Measurements from ENCODE around the gene UMODL1.

Gene UMODL1

DNA sequence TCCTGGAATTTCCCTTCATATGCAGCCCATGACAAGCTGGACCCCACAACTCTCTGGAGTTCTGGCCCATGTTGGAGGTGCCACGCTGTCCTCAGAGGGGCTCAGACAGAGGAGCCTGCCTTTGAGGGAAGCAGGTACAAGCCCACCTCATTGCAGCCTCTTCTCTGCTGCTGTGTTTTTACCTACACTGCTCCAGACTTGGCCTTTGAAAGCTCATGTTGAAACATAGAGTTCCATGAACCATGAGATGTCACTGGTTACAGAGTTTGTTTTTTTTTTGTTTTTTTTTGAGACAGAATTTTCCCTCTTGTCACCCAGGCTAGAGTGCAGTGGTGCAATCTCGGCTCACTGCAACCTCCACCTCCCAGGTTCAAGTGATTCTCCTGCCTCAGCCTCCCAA is 38.9 kb upstream of the UMODL1 start:
- in situ Hi-C loops (cut with MboI; ENCODE audit: low pct_unique_long_range_greater_than_20kb, low sequenced_read_pairs, unreplicated experiment): no loop called here
- DNase-seq (ENCODE audit: low spot score): no peak
- TF ChIP-seq, protein P1, sequence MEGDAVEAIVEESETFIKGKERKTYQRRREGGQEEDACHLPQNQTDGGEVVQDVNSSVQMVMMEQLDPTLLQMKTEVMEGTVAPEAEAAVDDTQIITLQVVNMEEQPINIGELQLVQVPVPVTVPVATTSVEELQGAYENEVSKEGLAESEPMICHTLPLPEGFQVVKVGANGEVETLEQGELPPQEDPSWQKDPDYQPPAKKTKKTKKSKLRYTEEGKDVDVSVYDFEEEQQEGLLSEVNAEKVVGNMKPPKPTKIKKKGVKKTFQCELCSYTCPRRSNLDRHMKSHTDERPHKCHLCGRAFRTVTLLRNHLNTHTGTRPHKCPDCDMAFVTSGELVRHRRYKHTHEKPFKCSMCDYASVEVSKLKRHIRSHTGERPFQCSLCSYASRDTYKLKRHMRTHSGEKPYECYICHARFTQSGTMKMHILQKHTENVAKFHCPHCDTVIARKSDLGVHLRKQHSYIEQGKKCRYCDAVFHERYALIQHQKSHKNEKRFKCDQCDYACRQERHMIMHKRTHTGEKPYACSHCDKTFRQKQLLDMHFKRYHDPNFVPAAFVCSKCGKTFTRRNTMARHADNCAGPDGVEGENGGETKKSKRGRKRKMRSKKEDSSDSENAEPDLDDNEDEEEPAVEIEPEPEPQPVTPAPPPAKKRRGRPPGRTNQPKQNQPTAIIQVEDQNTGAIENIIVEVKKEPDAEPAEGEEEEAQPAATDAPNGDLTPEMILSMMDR (IDR thresholded peaks at IDR 0.05; ENCODE audit: extremely low read depth, insufficient read depth, missing control alignments): no peak

DNA sequence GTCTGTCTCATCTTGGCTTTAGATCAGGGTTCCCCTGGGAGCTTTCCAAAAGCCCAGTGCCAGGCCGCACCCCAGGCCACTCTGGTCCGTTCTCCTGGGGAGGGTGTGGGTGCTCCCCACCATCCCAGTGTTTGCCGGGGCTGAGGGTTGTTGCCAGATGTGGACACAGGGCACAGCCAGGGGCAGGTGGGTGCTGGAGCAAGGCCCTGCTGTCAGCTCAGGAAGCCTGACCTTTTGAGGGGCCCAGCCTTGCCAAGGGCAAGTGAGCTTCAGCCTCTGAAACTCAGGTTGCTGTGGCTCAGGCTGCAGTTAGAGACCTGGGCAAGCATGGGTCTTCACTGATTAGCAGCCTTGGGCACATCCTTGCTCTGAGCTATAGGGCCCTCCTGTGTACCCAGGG is 38.1 kb upstream of the UMODL1 start:
- in situ Hi-C loops (cut with MboI; ENCODE audit: low pct_unique_long_range_greater_than_20kb, low sequenced_read_pairs, unreplicated experiment): no loop called here
- TF ChIP-seq, protein P1 (IDR thresholded peaks at IDR 0.05; ENCODE audit: extremely low read depth, insufficient read depth, missing control alignments): no peak
- DNase-seq (ENCODE audit: low spot score): no peak

DNA sequence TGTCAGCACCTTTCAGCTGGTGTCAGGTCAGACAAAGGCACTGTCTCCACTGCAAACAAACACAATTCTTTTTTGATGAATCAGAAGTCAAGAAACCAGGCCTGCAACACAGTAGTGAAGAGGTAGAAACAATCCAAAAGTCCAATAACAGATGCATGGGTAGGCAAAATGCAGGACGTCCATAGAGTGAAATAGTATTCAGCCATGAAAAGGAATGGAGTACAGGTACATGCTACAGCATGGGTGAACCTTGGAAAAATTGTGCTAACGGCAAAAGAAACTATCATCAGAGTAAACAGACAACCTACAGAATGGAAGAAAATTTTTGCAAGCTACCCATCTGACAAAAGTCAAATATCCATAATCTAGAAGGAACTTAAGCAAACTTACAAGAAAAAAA is 34.8 kb upstream of the UMODL1 start:
- TF ChIP-seq, protein P1 (IDR thresholded peaks at IDR 0.05; ENCODE audit: extremely low read depth, insufficient read depth, missing control alignments): no peak
- in situ Hi-C loops (cut with MboI; ENCODE audit: low pct_unique_long_range_greater_than_20kb, low sequenced_read_pairs, unreplicated experiment): no loop called here
- DNase-seq (ENCODE audit: low spot score): no peak

DNA sequence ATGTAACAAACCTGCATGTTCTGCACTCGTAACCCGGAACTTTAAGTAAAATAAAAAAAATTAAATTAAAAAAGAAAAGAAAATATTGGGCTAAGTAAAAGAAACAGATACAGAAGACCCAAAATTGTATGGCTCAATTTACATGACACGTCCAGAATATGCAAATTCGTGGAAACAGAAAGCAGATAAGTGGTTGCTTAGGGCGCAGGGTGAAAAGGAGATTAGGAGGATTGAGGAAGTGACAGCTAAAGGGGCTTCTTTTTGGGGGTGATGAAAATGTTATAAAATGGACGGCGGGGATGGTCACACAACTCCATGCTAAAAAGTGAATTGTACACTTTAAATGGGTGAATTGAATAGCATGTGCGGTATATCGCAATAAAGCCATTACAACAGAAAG is 33.6 kb upstream of the UMODL1 start:
- in situ Hi-C loops (cut with MboI; ENCODE audit: low pct_unique_long_range_greater_than_20kb, low sequenced_read_pairs, unreplicated experiment): no loop called here
- TF ChIP-seq, protein P1 (IDR thresholded peaks at IDR 0.05; ENCODE audit: extremely low read depth, insufficient read depth, missing control alignments): no peak
- no peak for DNase-seq (ENCODE audit: low spot score)

DNA sequence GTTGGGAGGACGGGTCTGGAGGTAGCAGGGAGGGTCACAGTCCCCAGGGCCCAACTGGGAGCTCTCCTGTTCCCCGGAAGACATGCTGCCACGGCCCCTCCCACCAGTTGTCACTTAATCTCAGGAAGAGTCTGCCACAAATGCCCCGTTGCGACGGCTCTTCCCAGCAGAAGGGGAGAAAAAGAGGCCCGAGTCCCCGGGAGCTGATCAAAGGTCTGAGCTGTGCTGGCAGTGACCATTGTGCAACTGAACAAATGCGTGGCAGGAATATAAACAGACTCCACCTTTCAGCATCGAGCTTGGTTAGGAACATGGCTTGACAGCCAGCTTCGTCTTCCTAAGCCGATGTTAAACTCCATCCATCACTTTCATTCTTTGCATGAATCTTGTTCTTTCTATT is 33.2 kb upstream of the UMODL1 start:
- TF ChIP-seq, protein P1 (IDR thresholded peaks at IDR 0.05; ENCODE audit: extremely low read depth, insufficient read depth, missing control alignments): no peak
- no peak for DNase-seq (ENCODE audit: low spot score)
- in situ Hi-C loops (cut with MboI; ENCODE audit: low pct_unique_long_range_greater_than_20kb, low sequenced_read_pairs, unreplicated experiment): no loop called here

DNA sequence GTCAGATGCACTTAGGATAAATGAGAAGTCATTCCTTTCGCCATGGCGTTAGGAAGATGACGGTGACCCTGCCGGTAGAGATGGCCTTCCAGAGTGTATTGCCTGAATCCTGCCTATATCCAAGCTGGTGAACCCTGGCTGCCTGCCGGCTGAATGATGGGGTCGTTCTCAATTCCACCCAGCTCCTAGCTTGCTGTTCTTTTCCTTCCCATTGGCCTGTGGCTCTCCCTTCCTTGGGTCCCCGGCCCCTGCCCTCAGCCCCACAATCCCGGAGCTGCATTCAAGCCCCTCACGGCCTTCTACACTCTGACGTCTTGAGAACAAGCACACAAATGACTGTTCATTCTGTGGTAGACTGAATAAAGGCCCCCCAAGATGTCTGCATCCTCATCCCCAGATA is 32.7 kb upstream of the UMODL1 start:
- TF ChIP-seq, protein P1 (IDR thresholded peaks at IDR 0.05; ENCODE audit: extremely low read depth, insufficient read depth, missing control alignments): no peak
- no peak for DNase-seq (ENCODE audit: low spot score)
- in situ Hi-C loops (cut with MboI; ENCODE audit: low pct_unique_long_range_greater_than_20kb, low sequenced_read_pairs, unreplicated experiment): no loop called here

DNA sequence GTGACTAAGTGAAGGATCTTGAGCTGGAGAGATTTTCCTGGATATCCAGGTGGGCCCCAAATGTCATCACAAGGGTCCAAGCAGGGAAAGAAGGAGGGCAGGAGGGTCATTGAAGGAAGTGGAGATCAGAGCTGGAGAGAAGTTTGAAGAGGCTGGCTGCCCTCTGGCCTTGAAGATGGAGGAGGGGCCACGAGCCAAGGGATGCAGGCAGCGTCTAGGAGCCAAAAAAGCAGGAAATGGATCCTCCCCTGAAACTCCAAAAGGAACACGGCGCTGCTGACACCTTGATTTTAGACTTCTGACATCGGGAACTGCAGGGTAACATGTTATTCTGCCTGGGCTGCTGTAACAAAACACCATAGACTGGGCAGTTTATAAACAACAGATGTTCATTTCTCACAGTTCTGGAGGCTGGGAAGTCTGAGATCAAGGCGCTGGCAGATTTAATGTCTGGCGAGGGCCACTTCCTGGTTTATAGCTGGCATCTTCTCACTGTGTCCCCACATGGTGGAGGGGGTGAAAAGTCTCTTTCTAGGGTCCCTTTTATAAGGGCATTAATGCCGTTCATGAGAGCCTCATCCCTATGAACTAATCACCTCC is 32.2 kb upstream of the UMODL1 start:
- DNase-seq (ENCODE audit: low spot score): no peak
- in situ Hi-C loops (cut with MboI; ENCODE audit: low pct_unique_long_range_greater_than_20kb, low sequenced_read_pairs, unreplicated experiment): no loop called here
- TF ChIP-seq, protein P1 (IDR thresholded peaks at IDR 0.05; ENCODE audit: extremely low read depth, insufficient read depth, missing control alignments): no peak
